ENCODE data around the gene KCNJ12.
"Not testable (repeated sequence)": the region's sequence is repeated elsewhere in the genome, so short reads cannot be mapped to it uniquely, and the experiment has no call there.

Gene KCNJ12

GRCh38 chr17:21376081-21376758 lies at the start of gene KCNJ12:
TSS of gene KCNJ12 (plus strand) at chr17:21376357. CDS start at chr17:21415343, 38,986 bp downstream.
- no peak for DNase-seq (ENCODE audit: low spot score)

DNA sequence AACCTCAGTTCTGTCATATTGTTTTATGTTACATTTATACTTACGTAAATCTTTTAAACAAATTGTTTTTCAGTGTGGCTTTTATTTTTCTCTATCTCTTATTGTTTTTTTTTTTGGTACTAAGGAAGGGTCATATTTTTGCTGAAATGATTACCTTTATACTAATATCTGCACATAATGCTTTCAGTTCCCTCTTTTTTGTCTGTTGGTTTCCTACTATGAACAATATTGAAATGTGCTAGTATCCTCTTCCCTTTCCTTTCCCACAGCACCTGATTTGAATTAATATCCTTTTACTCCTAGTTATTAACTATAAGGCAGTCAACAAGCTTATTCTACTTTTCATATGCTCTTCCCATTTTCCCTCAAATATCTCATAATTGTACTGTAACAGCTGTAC lies 48.2 kb upstream of the KCNJ12 start:
- not testable (repeated sequence) for DNase-seq (ENCODE audit: low spot score)

DNA sequence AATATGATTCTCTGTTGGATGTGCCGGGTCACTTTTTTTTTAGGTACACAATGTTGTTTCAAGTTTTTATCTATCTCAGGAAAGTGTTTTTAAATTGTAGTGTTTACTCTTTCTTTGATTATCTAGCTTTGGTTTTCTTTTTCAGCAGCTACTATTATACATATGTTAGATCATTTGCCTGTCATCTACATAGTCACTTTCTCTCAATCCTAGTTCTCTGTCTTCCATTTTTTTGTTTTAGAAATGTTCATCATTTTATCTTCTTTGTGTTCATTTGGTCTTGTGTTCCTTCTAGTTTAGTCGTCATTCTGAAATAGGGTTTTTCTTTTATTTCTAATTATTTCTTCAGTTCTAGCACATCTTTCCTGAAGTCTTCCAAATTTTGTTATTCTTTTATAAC lies 47.4 kb upstream of the KCNJ12 start:
- DNase-seq (ENCODE audit: low spot score): not testable (repeated sequence)

GRCh38 chr17:21330436-21331160 lies 45.6 kb upstream of the KCNJ12 start:
- DNase-seq (ENCODE audit: low spot score): no peak

- DNase-seq (ENCODE audit: low spot score): not testable (repeated sequence)
These were observed 39.4 kb upstream of the KCNJ12 start for GRCh38 chr17:21336541-21337294.

DNA sequence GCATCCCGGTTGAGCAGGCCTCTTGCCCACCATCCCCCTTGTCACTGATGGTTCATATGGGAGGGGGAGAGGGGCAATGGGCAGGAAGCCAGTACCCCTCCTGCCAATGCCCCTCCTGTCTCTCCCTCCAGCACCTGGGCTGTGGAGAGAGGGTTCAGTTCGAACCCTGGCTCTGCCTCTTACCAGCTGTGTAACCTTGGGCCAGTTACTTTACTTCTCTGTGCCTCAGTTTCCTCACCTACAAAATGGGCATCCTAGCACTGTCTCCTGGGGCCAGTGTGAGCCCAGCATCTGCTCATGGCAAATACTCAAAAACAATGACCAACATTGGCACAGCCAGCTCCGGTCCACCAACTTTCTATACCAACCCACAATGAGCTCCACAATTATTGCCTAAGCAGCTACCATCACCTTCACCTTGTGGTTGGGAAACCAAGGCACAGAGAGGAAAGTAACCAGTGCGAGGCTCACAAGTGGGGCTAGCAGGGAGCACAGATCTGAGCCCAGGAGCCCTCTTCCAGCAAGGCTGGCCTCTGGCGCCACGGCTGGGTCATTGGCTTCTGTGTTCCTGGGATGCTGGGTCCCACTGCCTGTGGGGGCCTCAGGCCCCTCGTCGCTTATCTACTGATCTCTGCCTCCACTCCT lies 38.1 kb upstream of the KCNJ12 start:
- not testable (repeated sequence) for DNase-seq (ENCODE audit: low spot score)

- DNase-seq (ENCODE audit: low spot score): no peak
These were observed 37.1 kb upstream of the KCNJ12 start for GRCh38 chr17:21339011-21339410.

- DNase-seq (ENCODE audit: low spot score): not testable (repeated sequence)
These were observed 36.6 kb upstream of the KCNJ12 start for GRCh38 chr17:21339571-21339970.

DNA sequence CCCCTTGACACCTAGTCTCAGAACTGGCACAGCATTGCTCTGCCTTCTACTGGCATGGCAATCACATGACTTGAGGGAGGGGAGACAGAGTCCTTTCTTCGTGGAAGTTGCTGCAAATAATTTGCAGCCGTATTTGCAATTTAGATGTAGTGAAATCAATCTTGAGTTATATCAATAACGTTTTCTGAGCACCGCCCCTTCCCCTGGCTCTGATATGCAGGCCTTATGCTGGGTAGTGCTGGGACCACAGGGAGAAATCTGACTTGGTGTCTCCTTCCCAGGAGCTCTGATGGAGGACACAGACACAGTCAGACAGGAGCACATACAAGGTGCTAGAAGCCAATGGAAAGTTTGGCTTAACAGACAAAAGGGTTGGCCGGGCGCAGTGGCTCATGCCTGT lies 35.8 kb upstream of the KCNJ12 start:
- DNase-seq (ENCODE audit: low spot score): not testable (repeated sequence)

- not testable (repeated sequence) for DNase-seq (ENCODE audit: low spot score)
These were observed 34.9 kb upstream of the KCNJ12 start for GRCh38 chr17:21341279-21341678.

GRCh38 chr17:21341925-21342540 lies 34.1 kb upstream of the KCNJ12 start:
- not testable (repeated sequence) for DNase-seq (ENCODE audit: low spot score)

DNA sequence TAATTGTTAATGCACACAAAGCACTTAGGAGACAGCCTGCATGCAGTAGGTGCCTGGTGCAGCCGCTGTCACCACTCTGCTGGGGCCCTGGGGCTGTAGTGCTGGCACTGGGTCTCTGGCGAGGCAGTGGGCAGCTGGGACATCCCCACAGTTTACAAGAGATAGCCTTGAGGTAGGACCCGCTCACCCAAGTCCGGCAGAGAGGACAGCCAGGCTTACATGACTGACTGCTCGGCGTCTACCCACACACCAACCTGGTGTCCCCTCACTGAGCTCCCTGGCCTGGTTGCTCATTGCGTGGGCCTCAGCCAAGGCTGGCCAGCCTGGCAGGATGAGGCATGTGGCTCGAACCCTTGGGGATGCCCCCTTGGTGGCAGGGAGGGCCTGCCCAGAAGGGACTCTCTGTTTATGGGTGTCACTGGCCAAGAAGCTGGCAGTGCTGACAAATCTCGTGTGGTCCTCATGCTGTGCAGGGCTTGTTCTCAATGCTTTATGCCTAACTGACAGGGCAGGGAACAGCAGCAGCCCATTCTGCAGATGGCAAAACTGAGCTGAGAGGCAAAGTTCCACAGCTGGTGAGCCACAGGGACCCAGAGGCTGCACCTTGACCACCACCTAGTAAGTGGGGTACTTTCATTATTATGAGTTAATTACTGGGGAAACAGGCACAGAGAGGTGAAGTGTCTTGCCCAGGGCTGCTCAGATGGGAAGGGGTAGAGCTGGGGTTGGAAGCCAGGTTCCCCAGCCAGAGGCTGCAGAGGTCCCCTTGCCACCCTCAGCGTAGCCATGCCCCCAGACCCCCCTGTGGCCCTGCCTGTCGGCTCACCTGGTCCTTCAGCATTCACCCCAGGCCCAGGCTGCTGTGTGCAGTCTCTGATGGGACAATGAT lies 32.9 kb upstream of the KCNJ12 start:
- DNase-seq (ENCODE audit: low spot score): not testable (repeated sequence)

- DNase-seq (ENCODE audit: low spot score): not testable (repeated sequence)
These were observed 31.4 kb upstream of the KCNJ12 start for GRCh38 chr17:21344801-21345200.

- DNase-seq (ENCODE audit: low spot score): no peak
These were observed 30.9 kb upstream of the KCNJ12 start for GRCh38 chr17:21345236-21345635.

- DNase-seq (ENCODE audit: low spot score): not testable (repeated sequence)
These were observed 30.1 kb upstream of the KCNJ12 start for GRCh38 chr17:21346107-21346506.

DNA sequence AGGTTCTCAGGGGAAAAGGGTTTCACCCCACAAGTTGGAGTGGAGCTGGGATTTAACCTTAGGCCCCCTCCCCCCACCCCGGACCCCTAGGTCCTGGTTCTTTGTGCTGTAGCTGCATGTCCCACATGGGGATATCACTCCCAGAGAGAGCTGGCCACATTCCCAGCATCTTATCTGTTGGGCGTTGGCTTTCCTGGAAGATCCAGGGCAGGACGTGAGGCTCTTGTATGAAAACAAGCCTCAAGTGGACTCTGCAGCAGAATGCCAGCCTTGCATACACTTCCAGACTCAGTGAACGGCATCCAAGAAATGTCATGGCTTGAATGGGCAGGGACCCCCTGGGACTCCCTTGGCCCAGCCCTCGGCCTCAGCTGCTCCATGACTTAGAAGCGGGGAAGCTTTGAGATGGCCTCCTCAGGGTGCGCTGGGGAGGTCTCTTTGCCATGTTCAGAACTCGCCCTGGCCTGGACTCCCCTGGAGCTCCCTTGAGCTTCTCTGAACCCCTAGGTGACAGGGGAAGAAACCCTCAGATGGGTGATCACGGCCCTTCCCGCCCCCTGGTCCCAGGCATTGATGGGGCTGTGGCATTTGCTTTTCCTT lies 29.4 kb upstream of the KCNJ12 start:
- DNase-seq (ENCODE audit: low spot score): not testable (repeated sequence)

DNA sequence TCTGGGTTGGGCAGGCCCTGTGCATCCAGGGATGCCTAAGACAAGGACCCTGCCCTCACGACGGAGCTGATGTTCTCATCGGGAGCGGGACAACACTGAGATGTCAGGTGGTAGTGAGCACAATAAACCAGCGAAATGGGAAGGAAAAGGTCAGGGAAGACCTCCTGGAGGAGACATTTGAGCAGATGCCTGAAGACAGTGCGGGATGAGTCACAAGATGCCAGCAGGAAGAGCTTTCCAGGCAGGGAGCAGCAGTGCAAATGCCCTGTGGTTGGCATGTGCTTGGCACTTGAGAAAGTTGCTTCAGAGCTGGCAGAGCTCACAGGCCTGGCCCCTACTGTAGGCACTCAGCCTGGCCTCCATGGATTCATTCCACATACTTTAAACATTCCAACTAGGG lies 28.5 kb upstream of the KCNJ12 start:
- not testable (repeated sequence) for DNase-seq (ENCODE audit: low spot score)

- not testable (repeated sequence) for DNase-seq (ENCODE audit: low spot score)
These were observed 27.9 kb upstream of the KCNJ12 start for GRCh38 chr17:21348081-21348925.

GRCh38 chr17:21348926-21349261 lies 27.3 kb upstream of the KCNJ12 start:
- DNase-seq (ENCODE audit: low spot score): not testable (repeated sequence)
